GM19239 (cell line): ENCODE data around the gene ARMC6.

Experiments used
- DNase-seq: peaks from one replicate; pipeline ENCODE4 v3.0.0; 2011; ENCODE audit warnings: low spot score; ENCODE audit not compliant: insufficient read length
- FAIRE-seq: peaks from 2 replicates; lab custom pipeline; 2011; peaks lifted over from hg19 to GRCh38; lab: Jason Lieb, UNC

ARMC6 gene

DNA sequence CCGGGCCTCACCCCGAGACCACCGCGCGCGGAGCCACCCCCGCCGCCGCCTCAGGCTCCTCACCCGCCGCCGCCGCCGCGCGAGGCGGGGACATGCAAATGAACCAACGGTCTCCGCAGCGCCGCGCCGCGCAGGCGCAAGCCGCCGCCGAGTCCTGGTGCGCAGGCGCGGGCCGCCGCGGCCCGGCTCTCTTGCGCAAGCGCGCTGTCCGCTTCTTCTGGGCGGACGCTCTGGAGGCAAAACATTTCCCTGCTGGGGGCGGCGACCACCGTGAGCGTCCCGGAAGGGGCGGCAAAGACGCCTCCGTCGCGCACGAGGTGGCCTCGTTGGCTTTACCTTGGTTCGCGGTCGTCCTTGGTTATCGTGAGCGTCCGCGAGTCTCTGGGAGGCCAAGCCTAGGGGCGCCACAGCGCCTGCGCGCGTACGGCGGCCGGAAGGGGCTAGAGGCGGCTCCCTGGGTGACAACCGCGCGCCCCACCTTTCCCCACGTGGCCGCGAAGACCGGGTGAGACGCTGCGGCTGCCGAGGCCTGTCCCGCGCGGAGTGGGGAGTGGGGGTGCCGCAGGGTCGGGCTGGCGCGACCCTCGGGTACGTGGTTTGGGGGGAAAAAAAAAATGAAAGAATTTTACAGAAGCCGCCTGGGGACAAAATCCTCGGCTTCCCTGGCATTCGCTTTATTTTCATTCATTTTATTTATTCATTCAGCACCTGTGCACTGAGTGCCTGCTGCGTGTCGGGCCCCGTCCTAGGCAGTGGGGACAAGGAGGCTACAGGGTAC, at the start of gene ARMC6, which contains the start of gene SUGP2:
Gene ARMC6 (plus strand): TSS at position 178 of the 778 bp plus-strand sequence. CDS start 607 bp downstream, outside the sequence.
Gene SUGP2 (minus strand): TSS at position 92 of the 778 bp plus-strand sequence. CDS start 2,446 bp downstream, outside the sequence.
- DNase-seq (peak; percentile 94), FAIRE-seq (peak; percentile 45)

- DNase-seq (no peak), FAIRE-seq (no peak)
These were observed 49.2 kb upstream of the ARMC6 start for GRCh38 chr19:18984251-18984650.

- no peak for DNase-seq
These were observed 48.1 kb upstream of the ARMC6 start for GRCh38 chr19:18985257-18985656.

DNA sequence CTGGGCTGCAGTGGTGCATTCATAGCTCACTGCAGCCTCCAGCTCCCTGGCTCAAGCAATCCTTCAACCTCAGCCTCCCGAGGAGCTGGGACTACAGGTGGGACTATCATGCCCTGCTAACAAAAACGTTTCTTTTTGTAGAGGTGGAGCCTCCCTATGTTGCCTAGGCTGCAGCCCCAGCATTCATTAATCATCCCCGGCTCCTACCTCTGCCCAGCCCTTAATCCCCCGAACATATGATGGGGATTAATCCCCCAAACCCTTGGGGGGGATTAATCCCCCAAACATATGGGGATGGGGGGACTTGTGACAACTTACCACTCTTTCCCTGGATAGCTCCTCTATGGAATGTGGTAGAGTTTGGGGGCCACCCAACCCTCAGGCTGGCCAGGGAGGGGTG, 45.9 kb upstream of the ARMC6 start:
- FAIRE-seq (no peak), DNase-seq (no peak)

More at GRCh38 chr19:18985257-18985656, 48.1 kb upstream of the ARMC6 start:
- FAIRE-seq, result no peak

- FAIRE-seq (no peak), DNase-seq (no peak)
These were observed 44.1 kb upstream of the ARMC6 start for GRCh38 chr19:18989316-18989715.

GRCh38 chr19:18990128-18990708, 43.2 kb upstream of the ARMC6 start:
- no peak for FAIRE-seq

GRCh38 chr19:18991006-18991405, 42.4 kb upstream of the ARMC6 start:
- DNase-seq, result no peak
- FAIRE-seq, result no peak

More at GRCh38 chr19:18990128-18990708, 43.2 kb upstream of the ARMC6 start:
- no peak for DNase-seq

- no peak for DNase-seq
- no peak for FAIRE-seq
These were observed 41.9 kb upstream of the ARMC6 start for GRCh38 chr19:18991468-18991867.

GRCh38 chr19:18992696-18993095, 40.7 kb upstream of the ARMC6 start:
- DNase-seq, result no peak
- FAIRE-seq, result no peak

- DNase-seq, result no peak
- FAIRE-seq, result no peak
These were observed 40.3 kb upstream of the ARMC6 start for GRCh38 chr19:18993115-18993514.

GRCh38 chr19:18995804-18996241, 37.6 kb upstream of the ARMC6 start:
- DNase-seq (peak; percentile 34), FAIRE-seq (no peak)

DNA sequence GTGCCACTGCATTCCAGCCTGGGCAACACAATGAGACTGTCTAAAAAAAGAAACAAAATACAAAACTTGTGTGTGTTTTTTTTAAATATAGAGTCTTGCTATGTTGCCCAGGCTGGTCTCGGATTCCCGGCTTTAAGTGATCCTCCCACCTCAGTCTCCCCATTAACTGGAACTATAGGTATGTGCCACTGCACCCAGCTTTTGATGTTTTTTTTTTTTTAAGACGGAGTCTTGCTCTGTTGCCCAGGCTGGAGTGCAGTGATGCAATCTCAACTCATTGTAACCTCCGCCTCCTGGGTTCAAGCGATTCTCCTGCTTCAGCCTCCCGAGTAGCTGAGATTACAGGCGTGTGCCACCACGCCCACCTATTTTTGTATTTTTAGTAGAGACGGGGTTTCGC, 37.1 kb upstream of the ARMC6 start:
- FAIRE-seq, result no peak
- no peak for DNase-seq

DNA sequence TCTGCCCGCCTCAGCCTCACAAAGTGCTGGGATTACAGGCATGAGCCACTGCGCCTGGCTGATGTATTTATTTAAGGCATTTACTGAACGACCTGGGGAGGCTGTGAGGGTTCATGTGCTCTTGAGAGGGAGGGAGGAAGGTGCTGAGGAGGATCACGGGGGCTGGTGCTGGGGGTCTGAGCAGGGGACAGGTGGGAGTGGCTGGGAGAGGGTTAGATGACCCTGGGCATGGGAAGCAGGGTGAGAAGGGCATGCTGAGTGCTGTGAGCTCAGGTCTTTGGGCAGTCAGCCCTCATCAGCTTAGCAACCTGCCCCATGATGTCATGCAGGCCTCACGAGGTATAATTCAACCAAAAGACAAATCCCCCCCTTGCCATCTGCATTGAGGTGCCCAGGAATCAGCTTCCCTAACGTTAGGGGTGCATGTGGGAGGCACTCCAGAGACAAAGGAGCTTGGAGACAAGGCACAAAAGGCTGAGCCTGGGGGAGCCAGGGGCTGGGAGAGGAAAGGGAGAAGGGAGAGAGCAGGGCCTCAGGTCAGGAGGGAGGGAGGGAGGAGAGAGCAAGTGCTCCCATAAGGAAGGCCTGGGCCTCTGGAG, 36.5 kb upstream of the ARMC6 start:
- FAIRE-seq (no peak), DNase-seq (no peak)

DNA sequence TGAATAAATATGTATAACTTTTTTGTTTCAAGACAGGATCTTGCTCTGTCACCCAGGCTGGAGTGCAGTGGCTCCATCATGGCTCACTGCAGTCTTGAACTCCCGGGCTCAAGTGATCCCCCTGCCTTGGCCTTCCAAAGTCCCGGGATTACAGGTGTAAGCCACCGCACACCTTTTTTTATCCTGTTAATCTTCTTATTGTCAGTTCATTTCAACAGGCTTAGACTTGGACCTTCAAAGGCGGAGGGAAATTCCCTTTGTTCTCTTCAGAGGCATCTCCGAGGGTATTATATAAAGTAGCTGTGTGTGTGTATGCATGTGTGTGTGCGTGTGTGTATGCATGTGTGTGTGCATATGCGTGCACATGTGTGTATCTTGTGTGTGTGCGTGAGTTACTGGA, 35.1 kb upstream of the ARMC6 start:
- FAIRE-seq (no peak), DNase-seq (no peak)

DNA sequence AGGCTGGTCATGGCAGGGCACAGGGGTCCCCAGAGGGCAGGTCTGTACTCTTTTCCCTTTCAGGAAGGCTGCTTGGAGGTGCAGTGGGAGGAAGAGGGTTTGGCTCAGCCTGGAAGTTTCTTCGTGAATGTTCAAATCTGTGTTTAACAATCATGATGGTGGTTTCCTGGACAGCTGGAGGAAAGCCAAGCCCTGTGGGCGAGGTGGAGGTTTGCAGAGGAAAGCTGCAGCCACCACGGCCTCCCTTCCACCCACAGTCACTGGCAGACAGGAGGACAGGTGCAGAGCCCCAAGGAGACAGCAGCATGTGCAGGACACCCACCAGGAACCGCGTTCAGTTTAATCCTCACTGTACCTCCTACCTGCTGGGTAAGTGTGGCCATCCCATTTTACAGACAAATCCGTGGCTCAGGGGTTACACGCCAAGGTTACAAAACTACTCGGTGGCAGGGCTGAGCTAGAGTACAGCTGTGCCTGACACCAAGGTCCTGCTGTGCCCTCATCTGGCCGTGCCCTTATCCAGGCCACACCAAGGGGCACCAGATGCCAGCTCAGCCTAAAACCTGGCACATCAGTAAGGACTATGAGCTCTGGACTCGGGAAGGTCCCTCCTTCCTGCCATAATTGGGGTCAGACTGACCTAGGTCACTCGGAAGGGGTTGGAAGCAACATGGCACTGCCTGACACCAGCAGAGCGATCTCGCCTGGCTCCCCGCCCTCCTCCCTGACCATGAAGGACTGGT, 34.2 kb upstream of the ARMC6 start:
- DNase-seq (no peak), FAIRE-seq (no peak)

- FAIRE-seq (no peak), DNase-seq (no peak)
These were observed 33.3 kb upstream of the ARMC6 start for GRCh38 chr19:18999896-19000620.

- FAIRE-seq (no peak), DNase-seq (no peak)
These were observed 29.3 kb upstream of the ARMC6 start for GRCh38 chr19:19004144-19004543.

DNA sequence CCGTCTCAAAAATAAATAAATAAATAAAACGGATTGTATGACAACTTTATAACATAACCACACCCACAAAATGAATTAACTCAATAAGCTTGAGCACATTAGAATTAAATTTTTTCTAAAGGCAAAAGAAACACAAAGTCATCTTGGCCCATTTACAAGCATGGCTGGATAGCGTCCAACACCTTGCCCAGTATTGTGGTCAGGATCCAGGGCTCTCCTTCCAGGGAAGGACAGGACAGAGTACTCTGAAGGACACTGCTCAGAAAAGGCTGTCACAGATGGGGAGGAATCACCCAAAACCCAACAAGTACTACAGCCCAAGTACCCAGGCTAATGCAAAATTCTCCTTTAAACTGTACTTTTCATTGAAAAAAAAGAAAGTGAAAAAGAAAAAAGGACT, 27.2 kb upstream of the ARMC6 start:
- no peak for FAIRE-seq
- DNase-seq, result no peak

- no peak for FAIRE-seq
- no peak for DNase-seq
These were observed 23.5 kb upstream of the ARMC6 start for GRCh38 chr19:19009951-19010350.

GRCh38 chr19:19010551-19010950, 22.9 kb upstream of the ARMC6 start:
- FAIRE-seq (no peak), DNase-seq (no peak)
